AG08395 (cell line): ENCODE results near the gene RNF4.
"Not testable (repeated sequence)": the region's sequence is repeated elsewhere in the genome, so short reads cannot be mapped to it uniquely, and the experiment has no call there.

Experiments
- DNase-seq: peaks from one replicate; pipeline ENCODE4 v3.0.0; 2012; ENCODE audit warnings: mixed read lengths, low spot score

Gene RNF4

DNA sequence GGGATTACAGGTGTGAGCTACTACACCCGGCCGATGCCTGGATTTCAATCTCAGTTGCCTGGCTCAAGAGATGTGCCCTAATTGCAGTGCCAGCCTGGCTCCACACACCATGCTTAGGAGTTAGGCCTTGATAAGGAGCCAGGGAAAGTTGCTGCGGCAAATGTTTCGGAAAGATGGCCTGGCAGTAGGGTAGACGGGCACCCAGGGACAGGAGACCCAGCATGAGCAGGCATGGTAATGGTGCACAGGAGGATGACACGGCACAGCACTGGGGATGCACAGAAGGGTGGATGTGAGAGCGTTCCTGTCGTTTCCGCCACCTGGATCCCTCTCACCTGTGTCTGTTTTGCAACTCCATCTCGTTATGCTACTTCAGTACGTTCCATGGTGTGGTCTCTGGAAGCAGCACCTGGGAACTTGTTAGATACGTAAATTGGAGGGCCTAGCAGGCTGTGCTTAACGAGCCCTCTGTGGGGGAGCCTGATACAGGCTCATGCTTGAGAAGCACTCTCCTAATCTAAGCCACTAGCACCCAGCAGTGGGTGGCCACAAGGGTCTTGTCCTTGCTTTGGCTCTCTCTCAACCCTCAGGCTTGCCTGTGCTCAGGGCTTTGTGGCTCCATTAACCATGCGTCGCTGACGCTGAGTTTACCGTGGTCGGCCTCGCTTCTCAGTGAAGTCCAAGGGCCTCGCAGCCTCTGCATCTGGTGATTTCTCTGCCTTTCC lies 20.3 kb downstream of the RNF4 start:
- no peak for DNase-seq

DNA sequence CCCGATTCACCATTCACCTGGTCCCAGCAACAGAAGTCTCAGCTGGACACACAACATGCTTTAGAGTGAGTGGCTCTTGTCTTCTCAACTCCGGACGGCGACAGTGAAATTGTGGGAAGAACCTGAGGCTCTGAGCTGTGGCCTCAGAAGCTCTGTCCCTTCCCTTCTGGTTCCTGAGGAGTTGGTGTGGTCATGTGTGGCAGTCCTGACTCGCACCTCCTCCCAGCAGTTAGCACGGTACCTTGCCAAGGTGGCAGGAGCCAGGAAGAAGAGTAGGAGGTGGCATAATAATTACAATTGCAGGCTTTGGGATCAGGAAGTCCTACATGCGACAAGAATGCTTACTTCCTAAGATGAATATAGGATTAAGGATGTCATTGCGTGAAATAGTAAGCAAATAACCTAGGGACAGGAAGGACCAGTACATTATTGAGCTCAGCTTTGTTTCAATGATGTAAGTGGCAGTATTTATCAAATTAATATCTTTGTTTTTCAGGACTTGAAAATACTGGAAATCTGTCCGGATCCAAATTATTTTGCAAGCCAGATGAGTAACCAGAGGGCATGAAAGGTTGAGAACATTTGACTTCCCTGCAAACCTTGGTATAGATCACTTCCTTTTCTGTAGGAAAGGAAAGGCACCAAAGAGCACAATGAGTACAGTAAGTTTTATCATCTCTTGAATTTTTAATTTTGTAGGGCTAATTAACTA lies 21.1 kb downstream of the RNF4 start:
- no peak for DNase-seq

DNA sequence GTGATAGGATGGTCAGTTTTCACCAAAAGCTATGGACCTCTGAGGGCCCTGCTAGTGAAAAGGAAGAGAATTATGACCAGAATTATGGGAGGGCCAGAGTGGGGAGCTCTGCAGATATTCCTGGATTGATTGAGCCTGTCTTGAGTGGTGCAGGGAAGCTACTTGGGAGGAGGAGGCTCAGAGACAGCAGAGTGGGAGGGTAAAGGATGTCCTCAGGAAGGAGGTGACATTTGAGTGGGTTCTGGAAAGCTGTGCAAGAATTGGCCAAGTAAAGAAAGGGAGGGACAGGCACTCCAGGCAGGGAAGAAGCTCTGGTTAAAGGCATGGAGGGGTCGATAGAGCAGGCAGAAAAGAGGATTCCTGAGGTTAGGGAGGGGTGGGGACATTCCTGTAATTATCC lies 24.1 kb downstream of the RNF4 start:
- no peak for DNase-seq

DNA sequence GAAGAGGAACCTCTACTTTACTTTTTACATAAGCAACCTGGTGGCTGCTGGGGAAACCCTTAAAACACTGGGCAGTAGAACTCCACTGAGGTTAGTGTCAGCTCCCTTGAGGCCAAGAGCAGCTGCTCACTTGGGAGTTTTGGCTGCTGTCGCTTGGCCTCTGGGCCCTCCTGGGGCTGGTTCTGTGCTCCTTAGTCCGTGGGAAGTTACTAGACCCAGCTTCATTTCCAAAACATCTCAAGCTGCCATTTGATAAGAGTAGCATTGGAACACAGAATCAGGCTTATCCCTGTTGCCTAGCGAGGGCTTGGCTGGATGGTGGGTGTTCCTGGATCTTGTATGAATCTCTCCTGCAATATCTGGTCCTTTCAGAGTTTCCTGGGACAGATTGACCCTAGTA lies 26.1 kb downstream of the RNF4 start:
- no peak for DNase-seq

DNA sequence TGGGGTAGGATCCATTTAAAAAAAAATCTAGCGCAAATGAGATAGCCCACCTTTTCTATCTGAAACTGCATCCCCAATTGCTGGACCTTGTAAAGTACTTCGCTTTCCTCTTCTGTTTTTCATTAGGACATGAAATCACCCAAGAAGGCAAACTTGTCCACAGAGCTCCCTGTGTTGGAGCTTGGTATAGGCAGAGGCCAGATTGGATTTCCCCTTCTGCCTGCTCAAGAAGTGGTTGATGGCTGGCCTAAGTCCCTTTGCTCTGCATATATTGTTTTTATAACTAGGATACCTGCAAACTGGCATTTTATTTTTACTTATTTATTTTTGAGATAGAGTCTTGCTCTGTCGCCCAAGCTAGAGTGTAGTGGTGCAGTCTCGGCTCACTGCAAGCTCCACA lies 28.4 kb downstream of the RNF4 start:
- DNase-seq: no peak

DNA sequence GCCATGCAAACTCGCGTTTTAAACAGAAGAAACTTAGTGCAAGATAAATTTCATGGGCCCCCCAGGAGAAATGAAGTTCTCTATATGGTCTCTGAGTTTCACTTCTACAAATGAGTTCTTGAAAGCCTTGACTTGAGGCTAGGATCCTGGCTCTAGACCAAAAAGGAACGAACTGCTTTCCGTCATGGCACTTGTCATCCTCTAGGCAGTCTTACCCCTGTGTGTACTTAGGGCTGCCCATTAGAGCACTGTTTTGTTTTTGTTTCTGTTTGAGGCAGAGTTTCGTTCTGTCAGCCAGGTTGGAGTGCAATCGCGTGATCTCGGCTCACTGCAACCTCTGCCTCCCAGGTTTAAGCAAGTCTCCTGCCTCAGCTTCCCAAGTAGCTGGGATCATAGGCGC lies 29.0 kb downstream of the RNF4 start:
- no peak for DNase-seq

DNA sequence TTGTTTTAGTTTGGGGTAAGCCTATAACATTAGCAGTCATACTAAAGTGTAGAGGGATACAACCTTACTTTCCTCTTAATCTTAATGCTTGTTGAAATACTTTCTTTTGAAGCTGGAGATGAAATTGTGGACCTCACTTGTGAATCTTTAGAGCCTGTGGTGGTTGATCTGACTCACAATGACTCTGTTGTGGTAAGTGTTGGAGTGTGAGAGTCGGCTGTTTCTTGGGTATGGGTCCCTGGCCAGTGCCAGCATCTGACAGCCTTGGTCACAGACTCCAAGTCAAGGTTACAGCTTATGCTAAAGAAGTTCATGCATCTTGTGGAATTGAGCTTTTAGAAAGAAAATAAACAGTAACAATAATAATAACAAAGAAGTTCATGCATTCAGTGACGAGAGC lies 31.6 kb downstream of the RNF4 start:
- no peak for DNase-seq

DNA sequence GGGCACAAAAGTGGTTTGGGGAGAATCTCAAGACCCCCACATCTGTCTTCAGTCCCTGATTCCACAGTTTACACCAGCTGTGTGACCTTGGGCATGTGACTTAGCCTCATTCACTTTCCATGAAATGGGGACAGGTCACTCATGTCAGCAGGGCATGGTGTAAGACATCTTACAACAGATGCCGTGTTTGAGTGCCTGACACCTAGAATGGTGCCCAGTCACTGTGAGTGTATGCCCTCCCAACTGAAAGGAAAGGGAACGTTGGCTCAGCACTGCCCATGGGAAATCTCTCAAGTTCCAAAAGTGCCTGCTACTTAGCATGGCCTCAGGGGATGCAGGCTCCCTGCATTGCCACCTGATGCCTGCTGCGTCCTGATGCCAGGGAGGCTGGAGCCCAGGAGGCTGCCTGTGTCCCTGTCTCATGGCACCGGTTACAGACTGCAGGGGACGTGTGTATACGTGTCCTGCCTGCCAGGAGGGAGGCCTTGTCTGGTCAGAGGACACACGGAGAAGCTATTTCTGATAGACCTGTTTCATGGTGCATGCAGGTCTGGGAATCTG lies 32.2 kb downstream of the RNF4 start:
- DNase-seq: no peak

DNA sequence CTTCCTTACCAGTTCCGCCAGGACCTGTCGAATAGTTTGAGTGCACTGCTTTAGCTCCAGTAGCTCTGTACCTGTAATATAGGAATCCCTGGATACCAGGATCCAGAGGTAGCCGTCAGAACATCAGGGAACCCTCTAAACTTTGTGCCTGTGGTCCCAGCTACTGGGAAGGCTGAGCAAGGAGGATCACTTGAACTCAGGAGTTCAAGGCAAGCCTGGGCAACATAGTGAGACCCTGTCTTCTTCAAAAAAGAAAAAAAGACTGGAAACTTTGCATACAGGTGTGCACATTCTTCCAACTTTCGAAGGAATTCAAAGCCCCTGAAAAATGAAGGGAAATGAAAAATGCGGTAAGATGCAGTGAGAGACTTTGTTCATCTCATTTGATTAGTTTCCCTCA lies 34.9 kb downstream of the RNF4 start:
- no peak for DNase-seq

DNA sequence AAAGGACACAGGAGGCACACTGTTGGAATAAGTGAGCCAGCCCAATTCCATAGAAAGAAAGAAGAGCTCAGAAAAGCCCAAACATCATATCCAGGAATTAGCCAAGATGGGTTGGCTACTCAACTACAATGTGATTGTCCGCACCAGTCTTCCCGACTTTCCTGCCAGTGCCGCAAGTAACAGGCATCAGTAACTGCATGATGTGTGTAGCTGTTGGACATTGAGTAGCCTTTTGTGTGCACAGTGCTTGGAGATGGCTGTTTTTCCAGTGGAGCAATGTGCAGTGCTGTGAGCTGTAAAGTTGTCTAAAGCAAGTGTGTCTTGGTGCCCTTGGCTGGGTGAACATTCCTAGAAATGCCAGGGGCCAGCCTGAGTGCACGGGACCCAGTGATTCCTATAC lies 38.4 kb downstream of the RNF4 start:
- no peak for DNase-seq

DNA sequence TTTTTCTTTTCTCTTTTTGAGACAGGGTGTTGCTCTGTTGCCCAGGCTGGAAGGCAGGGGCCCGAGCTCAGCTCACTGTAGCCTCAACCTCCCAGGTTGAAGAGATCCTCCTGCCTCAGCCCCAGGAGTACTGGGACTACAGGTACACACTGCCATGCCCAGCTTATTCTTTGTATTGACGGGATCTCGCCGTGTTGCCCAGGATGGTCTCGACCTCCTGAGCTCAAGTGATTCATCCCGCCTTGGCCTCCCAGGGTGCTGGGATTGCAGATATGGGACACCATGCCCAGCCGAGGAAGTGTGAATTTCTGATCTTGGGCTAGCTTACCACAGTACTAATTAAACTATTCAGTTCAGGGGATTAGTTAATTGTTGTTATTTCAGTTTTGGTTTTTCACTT lies 38.9 kb downstream of the RNF4 start:
- DNase-seq: no peak

DNA sequence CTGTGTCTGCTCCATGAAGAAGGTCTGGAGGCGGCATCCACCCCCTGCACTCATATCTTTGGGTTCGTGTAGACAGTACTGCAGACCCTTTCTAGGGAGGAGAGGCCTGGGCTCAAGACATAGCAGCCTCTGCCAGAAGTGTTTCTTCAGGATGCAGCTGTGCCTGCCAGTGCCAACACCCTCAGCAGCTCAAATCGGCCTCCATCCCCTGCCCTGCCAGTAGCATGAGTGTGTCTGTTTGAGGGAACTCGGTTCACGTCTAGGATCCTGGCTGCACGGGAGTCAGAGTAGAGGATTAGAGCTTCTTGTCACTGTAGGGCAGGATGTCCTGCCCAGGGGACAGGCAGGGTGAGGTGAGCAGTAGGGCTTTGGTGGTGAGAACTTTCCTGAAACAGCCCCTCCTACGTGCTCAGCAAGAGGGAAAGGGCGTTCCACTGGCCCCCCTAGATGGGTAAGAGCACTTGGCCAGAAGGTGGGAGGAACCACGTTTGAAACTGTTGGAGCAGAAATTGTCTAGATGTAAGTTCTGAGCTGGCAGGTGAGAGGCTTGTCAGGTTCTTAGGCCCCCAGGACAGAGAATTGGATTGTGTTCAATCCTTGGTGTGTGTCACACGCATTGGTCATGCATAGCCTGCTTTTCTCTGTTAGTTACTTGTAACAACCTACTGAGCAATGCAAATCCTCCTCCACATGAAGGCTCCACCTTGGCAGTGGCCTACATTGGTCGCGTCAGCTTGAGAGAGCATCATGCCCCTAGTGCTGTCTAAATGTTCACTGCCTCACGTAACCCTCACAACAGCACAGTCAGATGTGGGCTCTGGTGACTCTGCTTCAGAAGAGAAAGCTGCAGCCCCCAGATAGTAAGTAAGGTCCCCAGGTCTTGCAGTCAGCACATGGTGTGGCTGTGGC lies 41.7 kb downstream of the RNF4 start:
- no peak for DNase-seq

DNA sequence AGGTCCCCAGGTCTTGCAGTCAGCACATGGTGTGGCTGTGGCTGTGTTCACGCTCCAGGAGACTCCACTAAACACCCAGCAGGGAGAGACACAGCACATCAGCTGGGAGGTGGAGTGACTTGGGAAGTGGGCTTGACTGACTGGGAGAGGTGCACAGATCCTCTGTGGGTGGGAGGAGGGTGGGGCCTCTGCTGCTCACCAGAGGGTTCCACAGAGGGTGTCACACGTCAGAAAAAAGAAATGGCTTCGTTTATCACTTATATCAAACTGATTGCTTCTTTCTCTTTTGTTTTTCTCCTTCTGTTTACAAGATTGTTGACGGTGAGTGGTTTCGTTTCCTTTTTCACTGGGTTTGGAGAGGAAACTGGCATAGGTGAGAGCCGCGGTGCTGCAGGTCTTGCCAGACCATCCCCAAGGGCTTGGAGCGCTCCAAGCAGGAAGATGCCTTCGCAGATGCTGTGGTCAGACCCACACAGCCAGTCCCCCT lies 42.8 kb downstream of the RNF4 start:
- DNase-seq: no peak

DNA sequence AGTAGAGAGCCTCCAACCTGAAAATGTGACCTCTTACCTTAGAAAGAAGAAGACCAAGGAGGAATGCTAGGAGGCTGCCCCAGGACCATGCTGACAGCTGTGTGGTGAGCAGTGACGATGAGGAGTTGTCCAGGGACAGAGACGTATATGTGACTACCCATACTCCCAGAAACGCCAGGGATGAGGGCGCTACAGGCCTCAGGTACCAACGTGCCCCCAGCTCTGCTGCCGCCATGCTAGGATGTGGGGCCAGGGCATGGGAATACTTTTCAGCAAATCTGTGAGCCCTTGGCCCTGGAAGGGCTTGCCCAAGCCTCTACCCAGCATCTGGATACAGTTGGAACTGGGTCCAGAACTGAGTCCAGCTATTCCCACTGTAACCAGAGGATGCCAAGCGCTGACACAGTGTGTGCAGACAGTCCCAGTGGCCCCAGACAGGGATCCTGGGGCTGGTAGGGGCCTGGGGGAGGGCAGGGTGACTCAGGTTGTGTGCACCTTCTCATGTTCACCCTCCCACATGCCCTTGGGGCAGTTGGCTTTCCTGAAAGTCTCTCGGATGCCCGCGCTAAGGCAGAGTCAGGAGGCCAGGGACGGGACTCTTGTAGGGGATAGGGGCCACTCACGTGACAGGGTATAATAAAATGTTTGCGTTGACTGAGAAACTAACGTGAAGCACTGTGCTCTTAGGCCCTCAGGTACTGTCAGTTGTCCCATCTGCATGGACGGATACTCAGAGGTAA lies 43.7 kb downstream of the RNF4 start:
- DNase-seq: no peak

DNA sequence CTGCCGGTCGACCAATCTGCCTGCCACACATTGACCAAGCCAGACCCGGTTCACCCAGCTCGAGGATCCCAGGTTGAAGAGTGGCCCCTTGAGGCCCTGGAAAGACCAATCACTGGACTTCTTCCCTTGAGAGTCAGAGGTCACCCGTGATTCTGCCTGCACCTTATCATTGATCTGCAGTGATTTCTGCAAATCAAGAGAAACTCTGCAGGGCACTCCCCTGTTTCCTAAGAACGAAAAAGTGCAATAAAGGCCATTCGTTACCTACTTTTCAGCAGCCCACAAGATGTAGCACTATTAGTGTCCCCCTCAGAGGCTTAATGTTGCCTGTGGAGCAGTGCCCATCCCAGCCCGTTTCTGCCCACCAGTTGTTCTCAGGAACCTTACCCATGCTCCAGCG lies 45.3 kb downstream of the RNF4 start:
- not testable (repeated sequence) for DNase-seq

DNA sequence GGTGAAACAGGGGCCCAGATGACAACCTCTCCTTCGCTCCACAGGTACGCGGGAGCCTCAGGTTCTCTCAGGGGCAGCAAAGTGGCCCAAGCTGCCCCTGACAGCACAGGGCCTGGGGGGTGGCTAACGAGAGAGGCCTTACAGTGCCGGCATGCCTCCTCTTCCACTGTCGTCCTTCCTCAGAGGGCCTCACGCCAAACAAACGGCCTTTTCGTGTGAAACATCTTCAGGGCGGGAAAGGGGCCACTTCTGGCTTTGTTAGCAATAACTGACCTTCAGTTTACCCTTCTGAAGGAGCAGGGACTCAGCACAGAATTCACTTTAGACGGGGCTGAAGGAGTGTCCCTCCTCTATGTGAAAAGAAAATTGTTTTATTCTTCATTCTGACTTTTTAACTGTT lies 46.0 kb downstream of the RNF4 start:
- not testable (repeated sequence) for DNase-seq

DNA sequence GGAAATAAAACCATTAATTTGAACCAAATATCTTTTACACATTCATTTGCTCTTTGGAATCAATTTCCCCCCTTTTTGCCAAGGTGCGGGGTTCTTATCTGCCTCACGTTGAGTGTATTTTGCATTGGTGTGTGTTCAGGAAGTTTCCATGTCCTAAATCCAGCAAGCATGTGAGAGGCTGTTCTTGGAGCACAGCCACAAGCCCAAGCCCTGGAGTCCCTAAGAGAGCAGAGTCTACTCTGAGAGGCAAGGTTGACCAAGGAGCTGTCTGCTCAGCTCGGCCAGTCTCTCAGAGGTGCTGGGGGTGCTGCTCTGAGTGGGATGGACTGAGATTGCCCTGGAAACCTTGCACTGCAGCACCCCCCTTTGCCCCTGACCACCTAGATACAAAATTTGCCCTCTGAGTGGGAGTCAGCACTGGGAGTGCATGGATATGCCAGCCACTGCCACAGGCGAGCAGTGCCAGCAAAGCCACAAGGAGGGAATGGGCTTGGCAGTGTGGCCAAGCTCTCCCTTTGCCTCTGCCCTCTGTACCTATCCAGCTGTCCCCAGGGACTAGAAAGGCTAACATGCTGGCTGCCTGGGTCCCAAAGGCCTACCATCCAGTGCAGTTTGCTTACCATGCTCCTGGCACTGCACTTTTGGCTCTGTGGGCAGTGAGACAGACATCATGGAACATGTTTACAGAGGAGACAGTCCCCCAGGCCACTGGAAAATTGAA lies 47.1 kb downstream of the RNF4 start:
- DNase-seq: no peak

DNA sequence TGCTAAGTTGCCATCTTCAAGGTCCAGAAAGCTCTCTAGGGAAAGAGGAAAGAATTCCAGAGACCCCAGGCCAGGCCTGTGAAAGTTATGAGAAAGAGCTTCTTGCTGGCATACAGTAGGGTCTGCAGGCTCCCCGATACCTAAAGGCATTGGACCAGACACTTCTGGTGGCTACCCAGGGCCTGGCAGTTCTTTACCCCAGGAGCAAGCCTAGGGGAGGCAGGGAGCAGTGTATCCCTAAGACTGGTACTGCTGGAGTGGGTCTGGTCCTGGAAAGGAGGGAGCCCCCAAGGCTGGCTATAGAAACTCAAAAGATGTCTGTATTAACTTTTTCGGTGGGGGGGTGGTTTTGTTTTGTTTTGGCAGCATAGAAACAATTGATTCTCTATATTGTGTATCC lies 47.7 kb downstream of the RNF4 start:
- DNase-seq: no peak

DNA sequence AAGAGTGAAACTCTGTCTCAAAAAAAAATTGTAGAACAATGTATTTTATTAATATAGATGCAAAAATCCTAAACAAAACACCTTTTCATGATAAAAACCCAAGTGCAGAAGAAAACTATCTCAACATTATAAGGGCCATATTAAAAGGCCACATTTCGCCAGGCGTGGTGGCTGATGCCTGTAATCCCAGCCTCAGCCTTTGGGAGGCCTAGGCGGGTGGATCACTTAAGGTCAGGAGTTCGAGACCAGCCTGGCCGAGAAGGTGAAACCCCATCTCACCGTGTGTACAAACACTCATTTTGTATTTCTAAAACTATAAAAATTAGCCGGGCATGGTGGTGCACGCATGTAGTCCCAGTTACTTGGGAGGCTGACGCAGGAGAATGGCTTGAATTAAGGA lies 57.7 kb downstream of the RNF4 start:
- DNase-seq: no peak

DNA sequence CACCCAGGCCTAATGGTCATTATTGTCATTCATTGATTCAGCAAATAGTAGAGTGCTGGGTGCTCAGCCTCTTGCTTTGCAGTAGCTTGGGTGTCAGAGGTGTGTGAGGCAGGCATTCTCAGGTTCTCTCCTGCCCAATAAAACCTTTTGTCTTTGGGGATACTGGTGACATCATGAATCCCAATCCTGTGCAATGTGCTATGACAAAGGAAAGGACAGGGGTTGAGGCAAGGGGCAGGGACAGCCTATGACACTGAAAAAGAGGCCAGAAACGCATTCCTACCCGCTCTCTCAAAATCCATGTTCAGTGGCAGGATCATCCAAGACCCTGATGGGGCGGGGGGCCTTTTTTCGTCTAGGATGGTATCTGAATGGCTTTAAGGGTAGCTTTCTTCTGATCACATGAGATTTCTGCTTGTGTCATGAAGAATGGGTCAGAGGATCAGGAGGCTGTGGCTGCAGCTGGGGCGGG lies 66.0 kb downstream of the RNF4 start:
- DNase-seq: no peak
